ENCODE results near the gene GABRG3.

GABRG3 gene

DNA sequence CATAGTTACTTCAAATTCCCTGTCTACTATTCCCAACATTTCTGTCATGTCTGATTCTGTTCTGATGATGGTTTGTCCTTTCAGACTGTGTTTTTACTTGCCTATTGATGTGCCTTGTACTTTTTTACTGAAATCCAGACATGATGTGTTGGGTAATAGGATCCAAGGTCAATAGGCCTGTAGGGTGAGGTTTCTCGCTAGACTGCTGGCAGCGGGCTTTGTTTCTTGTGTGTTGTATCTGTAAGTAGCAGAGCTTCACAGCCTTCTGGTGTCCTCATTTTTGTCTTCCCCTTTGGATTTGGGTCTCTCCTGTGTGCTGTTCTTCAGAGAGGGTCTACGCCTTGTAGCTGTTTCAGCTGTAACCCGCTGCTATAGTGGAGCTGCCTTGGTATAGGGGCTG lies 140.3 kb downstream of the GABRG3 start:
- no peak for DNase-seq (ENCODE audit: low spot score)

DNA sequence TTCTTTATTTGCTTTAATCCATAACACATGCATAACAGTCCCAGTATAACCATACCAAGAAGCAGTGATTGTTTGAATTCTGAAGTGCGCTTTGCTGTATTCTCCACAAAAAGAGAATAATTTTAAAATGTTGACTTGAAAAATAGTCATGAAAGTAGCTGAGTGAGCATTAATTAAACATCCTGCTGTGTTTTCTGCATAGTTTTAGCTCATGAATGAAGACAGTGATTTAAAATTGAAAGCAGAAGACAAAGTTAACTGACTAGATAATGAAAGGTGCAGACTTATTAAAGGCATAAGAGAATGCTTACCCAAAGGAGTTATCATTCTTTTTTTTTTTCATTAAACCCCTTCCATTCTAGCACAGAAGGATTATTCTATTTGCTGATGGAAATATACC lies 143.5 kb downstream of the GABRG3 start:
- no peak for DNase-seq (ENCODE audit: low spot score)

DNA sequence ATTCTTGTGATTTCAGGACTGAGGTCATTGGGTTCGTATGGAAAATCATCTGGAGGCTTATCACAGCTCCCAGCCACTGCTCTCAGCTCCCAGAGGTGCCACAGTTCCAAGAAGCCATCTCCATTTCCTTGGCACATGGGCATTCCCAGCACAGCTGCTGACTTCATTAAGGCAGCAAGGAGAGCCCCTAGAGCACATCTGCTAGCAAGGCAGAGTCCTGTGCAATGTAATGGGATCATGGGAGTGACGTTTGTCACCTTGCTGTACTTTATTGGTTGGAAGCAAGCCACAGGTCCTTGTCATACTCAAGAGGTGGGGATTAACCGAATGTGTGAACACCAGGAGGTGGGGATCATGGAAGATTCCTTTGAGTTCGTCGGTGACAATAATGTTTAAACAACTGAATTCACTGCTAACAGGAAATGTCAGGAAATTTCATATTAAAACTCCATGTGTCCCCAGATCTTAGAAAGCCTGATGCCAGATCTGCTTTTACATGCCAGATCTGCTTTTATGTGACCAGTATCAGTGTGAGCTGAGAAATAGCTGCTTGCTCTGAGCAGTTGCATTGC lies 148.8 kb downstream of the GABRG3 start:
- DNase-seq (ENCODE audit: low spot score), result no peak

DNA sequence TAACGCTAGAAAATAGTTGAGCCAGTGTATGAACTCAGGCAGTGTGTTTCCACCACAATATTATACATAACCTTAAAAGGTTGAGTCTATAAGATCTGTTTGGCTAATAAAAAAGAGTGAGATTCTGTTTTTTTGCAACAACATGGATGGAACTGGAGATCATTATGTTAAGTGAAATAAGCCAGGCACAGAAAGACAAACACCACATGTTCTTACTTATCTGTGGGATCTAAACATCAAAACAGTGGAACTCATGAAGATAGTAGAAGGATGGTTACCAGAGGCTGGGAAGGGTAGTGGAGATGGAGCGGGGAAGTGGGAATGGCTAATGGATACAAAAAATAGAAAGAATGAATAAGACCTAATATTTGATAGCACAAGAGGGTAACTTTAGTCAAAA lies 150.7 kb downstream of the GABRG3 start:
- DNase-seq (ENCODE audit: low spot score), result no peak

DNA sequence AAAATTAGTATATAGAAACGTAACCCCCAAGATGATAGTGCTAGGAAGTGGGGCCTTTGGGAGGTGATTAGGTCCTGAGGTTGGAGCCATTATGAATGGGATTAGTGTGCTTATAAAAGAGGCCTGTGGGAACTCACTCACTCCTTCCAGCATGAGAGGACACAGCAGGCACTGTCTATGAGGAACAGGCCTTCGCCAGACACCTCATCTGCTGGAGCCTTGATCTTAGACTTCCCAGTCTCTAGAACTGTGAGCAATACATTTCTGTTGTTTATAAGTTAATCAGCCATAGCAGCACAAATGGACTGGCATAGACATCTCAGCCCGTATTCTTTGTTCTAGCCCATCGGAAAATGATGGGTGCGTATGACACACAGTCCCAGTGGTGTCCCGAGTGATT lies 152.3 kb downstream of the GABRG3 start:
- no peak for DNase-seq (ENCODE audit: low spot score)

DNA sequence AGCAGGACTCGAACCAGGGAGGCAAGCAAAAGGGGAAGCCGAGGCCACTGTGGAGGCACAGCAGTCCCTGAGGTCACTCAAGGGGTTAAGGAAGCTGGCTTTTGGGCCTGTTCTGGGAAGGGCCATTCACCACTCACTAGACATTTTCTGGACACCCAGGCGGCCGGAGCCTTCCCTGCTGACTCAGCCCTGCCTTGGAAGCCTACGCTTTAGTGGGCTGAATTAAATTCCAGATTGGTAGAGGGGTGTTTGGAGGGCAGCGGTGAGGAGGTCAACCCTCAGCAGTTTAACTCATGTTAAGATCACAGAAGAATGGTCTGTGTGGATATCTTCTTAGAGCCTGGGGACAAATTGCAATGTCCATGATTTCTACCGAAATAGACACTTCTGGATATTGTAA lies 152.8 kb downstream of the GABRG3 start:
- DNase-seq (ENCODE audit: low spot score), result no peak

DNA sequence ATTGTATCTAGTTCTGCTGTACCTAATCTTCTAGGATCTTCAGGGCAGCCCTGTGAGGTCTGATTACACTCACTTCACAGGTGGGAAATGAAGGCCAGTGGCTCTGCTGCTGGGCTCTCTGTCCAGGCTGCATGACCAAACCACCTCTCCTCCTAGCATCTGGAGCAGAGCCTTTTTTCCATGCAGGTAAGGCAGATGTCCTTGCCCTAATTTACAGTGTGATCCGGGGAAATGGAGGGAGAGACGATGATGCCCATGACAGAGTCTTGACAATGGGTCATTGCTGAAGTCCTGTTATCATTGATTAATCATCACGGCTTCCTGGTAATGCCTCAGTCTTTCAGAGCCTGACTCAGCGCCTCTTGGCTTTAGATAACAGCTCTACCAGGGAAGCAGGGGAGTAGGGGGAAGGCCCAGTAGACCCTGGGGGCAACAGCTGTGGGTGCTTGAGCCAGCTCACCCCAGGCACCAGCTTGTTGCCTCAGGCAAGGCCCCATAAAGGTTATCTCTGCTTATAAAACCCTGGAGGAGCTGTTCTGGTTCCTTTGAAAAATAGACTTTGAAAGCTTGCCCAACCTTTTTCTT lies 153.4 kb downstream of the GABRG3 start:
- no peak for DNase-seq (ENCODE audit: low spot score)

DNA sequence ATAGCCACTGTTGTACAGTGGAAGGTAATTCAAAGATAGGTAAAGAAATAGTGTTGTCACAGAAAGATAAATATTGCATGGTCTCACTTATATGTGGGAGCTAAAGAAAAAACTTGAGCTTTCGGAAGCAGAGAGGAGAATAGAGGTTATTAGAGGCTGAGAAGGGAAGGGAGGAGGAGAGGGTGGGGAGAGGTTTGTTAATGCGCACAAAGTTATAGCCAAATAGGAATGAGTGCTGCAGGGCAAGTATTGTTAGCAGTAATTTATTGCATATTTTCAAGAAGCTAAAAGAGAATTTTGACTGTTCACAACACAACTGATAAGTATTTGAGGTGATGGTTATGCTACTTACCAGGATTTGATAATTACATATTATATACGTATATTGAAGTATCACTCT lies 154.2 kb downstream of the GABRG3 start:
- DNase-seq (ENCODE audit: low spot score), result no peak

DNA sequence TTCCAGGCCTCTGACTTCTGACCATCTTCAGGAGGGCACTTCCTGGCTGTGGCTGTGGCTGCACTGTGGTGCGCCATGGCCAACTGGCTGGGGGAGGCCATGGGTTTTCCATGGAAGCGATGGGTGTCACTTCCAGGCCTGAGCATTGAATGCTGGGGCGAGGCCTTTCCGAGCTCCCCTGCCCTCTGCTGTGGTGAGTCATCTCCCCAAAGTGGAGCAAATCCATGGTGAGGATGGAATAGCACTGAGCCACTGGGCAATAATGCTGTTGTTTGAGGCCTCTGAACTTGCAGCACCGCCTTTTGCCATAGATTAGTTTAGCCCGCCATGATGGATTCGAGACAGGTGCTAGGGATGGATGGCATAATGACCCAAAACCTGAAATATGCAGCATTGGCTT lies 155.5 kb downstream of the GABRG3 start:
- no peak for DNase-seq (ENCODE audit: low spot score)

DNA sequence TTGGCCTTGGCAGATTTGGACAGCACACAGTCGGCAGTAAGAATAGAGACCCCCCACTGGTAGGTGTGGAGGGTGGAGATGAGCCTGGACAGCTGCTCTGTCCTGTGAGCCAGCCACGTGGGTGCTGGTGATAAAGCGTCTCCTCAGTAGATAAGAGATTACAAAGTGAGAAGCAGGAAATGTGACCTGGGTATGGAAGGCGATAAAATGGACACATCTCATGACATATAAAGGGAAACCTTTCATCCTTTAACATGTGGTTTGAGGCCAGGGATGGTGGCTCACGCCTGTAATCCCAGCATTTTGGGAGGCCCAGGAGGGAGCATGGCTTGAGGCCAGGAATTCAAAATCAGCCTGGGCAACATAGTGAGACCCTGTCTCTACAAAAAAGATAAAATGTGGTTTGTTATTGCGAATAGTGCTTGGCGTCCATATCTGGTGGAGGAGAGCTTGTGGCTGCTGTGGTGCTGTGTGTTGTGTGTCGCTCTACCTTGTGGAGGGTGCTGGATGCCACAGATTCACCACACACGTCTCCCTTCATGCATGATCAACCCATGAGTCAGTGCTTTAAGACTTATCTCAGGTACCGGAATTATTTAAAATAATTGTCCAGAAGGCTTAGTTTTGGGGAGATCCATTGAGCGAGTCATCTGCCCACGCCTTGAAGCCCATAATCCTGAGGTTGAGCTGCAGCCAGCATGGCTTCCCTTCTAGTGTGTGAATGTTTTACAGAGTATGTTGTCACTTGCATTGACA lies 157.0 kb downstream of the GABRG3 start:
- DNase-seq (ENCODE audit: low spot score), result no peak

DNA sequence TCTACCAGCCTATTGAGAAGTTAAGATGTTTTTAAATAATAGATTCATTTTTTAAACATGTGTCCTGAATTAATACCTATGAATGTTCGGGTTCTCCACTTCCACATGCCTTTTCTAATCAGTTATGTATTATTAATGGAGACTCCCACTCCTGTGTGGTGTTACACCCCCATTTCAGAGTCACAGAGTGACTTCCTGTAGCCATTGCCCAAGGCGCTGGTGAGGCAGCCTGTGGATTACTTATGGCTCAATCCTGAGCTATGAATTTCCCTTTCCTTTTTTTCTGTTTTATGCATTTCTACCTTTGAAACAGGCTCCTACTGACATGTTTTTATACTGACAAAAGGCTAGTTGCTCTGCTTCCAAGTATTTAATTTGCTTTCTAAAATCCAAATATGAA lies 162.3 kb downstream of the GABRG3 start:
- DNase-seq (ENCODE audit: low spot score), result no peak

DNA sequence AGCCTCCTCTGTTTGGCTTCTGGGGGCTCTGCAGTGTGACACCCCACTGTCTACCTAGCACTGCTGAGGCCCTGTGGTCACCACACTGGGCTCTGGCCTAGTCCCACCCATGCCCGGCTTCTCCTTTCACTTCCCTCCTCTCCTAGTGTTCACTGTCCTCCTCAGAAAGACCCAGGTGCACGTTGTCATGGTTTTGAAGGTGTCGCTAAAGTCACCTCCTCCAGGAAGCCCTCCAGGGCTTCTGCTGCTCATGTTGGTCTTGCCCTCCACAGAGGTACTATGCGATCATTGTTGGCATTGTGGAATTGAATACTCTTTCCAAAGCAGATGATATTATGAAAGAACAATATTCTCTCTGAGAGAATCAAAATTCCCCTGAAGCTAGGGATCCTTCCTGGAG lies 163.5 kb downstream of the GABRG3 start:
- DNase-seq (ENCODE audit: low spot score), result no peak

DNA sequence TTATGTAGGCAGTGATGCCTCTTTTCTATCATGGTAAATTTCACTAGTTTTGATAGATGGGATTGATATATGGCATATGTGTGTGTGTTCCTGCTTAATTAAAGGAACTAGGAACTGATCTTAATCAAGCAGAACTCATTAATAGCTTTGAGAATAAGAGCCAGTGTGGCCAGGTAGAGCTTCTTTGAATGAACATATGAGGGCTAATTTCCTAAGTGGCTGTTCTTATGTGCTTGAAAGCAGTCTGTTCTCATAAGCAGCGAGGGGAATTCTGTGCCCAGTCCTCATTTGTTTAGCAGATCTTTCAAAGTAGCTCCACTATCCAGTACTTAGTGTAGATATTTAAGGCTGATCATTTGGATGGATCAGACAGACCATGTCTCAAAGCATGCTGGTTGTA lies 164.2 kb downstream of the GABRG3 start:
- no peak for DNase-seq (ENCODE audit: low spot score)

DNA sequence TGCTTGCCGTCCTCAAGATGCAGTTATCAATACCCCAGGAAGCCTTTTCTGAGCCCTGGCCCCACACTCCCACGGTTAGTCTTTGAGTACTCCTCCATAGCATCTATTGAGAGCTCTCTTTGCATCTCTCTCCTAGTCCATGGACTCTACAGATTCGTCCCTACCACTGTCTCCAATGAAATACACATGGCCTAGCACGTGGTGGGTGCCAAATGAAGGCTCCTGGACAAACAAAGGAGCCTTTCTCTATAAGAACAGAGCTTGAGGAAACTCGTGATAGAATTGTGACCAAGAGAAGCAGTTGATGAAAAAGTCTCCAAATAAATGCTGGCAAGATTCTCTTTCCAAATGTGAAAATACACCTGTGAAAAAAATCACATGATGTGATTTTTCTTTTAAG lies 166.1 kb downstream of the GABRG3 start:
- DNase-seq (ENCODE audit: low spot score), result no peak

DNA sequence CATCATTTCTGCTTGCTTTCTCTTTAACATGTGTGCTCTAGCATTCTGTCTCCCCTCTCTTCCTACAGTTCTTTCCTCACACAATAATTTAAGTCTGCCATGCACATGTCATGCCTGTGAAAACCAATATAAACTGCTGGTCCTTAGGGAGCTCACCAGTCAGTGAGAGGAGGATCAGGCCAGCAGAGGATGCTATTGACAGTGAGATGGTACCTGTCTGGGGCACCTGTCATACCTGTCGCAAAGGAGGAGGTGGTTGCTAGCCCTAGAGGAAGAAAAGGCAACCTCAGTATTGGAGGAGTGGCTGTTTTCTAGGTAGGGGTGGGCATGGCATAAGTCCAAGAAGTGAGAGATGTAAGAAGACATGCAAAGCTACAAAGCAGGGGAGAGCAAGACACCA lies 194.6 kb downstream of the GABRG3 start:
- DNase-seq (ENCODE audit: low spot score), result no peak

DNA sequence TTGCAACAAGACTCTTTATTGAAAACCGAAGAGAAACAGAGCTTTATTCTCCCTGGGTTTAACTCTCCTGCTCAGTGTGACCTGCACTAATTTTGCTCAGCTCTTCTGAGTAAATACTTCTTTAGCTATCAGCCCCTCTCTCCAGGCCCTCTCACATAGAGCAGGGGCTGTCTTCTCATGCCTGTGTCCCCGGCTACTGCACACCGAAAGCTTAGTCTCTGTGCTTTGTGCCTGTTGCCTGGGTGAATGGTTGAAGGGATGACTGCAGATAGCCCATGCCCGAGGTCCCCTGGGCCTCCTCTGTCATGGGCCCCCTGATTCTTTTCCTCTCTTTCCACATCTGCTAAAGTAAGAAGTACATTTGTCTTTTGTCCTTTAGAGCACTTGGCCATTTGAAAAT lies 195.9 kb downstream of the GABRG3 start:
- DNase-seq (ENCODE audit: low spot score), result no peak

DNA sequence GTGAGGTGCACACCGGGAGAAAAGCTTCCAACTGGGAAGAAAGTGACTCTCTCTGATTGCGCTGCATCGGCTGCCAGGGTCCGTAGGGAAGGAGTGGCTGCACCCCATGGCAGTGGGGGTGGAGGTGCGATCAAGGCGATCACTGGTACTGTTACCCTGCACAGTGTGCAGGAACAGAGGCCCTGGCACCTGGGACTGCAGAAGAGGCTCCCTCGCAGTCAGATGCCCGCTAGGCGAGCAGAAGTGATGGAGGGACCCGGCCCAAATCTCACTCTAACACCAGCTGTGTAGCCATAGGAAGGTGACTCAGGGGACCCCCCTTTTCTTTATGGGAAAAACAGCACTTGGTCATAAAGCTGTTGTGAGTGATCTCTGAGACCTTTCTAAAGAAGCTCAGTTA lies 196.8 kb downstream of the GABRG3 start:
- DNase-seq (ENCODE audit: low spot score), result no peak

DNA sequence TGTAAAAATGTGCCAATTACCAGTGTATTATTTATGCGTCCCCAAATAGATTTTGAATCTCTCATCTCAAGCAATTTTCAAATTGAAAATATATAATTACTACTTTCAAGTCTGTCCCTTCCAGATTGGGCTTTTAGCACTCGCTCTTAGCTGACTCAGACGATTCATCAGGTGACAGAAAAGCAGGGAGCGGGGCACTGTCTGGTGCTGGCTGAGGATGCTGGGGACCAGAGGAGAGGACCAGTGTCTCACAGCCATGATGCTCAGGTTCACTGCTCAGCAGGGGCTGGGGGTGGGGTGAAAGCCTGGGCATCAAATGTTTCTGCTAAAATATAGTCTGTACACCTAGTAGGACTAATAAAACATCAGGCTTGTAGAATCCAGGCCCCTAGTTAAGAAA lies 199.9 kb downstream of the GABRG3 start:
- DNase-seq (ENCODE audit: low spot score), result no peak

DNA sequence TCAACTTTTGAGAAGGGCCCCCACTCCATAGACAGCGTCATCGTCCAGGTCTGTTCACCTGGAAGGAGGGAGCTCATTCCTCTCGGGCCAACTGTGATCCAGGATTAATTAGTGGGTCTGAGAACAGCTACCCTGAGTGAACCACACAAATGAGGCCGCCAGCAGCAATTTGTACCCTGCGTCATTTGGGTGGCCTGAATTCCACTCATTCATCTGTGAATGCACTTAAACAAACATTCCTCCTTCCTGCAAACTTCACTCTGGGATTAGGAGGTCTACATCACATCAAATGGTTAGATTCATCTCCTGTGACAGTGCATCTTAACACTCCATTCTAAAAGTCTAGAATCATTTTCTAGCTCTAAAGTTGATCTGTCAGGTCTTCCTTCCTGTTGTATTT lies 201.8 kb downstream of the GABRG3 start:
- DNase-seq (ENCODE audit: low spot score), result no peak

DNA sequence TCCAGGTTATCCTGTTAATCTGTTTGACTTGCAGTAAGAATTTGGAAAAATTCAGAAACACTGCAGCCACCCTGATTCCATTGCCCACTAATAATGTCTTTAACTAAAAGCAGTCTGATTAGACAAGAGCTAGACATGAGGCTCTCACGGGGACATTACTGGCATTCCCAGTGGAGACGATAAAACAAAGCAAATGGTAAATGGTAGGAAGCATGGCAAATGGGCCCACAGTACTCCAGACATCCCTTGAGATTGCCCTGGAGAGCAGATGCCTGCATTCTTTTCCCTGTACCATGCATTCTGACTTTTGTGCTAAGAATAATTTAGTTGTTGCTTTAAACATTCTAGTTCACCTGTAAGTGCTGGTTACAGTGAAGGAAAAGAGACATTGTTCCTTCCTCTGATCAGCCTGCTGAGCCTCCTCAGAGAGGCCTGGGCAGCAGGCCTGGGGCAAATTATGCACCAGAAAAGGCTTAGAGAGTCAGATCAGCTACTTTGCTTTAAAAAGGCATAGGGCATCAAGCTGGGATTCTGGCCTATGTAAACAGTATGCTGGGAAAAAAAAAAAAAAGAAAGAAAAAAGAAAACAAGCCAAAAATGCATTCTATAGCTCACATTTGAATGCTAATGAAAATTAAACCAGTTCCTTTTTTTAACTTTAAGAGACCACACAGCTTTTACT lies 204.6 kb downstream of the GABRG3 start:
- DNase-seq (ENCODE audit: low spot score), result no peak

DNA sequence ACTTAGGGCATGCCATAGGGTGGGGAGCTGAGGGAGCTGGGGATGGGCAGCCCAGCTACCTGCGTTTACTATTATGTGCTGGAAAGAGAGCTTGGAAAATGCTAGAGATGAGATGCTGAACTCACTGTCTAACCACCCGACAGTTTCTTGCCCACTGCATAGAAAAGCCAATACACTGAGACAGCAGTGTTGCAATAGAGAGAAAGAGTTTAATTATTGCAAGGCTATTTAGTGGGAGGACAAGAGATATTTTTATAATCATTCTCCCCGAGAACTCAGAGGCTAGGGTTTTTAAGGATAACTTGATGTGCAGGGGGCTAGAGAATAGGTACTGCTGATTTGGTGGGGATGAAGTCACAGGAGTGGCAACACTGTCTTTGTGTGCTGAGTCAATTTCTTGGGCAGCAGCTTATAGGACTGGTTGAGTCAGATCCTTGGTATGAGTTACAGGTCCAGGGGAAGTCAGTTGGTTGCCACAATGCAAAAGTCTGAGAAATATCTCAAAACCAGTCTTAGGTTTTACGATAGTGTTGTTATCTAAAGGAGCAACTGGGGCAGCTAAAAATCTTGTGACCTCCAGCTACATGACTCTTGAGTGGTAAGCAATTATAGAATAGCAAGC lies 205.9 kb downstream of the GABRG3 start:
- no peak for DNase-seq (ENCODE audit: low spot score)

DNA sequence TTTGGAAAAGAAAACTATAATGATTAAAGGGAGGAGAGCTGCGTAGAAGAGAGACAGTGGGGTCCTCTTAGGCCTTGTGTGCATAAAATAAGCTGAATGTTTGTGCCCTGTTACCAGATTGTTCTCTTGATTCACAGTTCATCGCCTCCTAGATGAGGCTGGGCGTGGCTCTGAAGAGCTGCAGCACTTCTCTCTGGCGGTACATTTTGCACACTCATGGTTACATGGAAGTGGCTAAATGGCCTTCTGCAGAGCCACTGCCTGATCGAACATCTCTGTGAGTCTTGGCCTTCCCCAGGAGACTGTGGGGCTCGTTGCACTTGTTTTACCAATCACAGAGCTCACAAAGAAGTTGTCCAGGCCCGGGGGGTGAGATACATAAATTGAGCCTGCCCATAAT lies 208.8 kb downstream of the GABRG3 start:
- no peak for DNase-seq (ENCODE audit: low spot score)

DNA sequence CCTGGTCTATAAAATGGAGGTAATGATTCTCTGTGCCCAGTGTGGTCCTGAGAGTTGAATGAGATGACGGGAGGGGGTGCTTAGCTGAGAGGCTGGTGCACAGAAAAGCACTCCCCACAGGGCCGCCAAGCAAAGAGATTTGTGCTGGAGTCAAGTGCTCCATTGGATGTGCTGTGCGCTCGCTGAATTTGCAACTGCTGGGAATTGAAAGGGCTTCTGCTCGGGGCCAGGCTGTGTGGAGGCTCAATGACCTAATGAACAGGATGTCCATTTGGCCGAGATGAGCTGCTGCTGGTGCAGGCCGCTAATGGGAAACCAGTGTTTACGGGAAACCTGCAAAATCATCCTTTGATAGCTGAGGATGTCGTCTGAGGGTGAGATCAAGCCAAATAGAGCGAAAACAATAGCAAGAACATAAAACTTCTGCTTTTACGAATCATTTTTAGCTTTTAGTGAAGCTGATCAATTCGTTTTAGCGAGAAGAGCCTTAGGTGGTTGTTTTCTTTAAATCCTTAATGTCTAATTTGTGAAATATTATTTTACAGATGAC lies 211.7 kb downstream of the GABRG3 start:
- no peak for DNase-seq (ENCODE audit: low spot score)
